ENCODE measurements around the gene UGT1A10. TPM values are rescaled to one million over a fixed set of nuclear protein-coding genes. Genes with fewer than 3 reads are reported as not detected.

The UGT1A10 gene
- total RNA-seq, result not detected

DNA sequence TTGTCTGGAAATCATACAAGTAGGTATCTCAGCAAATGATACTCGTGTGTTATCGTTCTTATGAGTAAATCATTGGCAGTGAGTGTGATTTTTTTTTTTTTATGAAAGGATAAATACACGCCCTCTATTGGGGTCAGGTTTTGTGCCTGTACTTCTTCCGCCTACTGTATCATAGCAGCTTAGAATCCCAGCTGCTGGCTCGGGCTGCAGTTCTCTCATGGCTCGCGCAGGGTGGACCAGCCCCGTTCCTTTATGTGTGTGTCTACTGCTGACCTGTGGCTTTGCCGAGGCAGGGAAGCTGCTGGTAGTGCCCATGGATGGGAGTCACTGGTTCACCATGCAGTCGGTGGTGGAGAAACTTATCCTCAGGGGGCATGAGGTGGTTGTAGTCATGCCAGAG lies at the start of gene UGT1A10:
Gene UGT1A10 (plus strand): TSS at position 143 of the 400 bp plus-strand sequence. CDS start 75 bp downstream, at position 218.

DNA sequence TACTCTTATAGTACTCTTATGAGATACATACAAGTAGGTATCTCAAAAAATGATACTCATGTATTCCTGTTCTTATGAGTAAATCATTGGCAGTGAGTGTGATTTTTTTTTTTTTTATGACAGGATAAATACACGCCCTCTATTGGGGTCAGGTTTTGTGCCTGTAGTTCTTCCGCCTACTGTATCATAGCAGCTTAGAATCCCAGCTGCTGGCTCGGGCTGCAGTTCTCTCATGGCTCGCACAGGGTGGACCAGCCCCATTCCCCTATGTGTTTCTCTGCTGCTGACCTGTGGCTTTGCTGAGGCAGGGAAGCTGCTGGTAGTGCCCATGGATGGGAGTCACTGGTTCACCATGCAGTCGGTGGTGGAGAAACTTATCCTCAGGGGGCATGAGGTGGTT lies 18.8 kb upstream of the UGT1A10 start, which contains the start of gene UGT1A8:
Gene UGT1A8 (plus strand): TSS at position 158 of the 400 bp plus-strand sequence. CDS start 75 bp downstream, at position 233.

DNA sequence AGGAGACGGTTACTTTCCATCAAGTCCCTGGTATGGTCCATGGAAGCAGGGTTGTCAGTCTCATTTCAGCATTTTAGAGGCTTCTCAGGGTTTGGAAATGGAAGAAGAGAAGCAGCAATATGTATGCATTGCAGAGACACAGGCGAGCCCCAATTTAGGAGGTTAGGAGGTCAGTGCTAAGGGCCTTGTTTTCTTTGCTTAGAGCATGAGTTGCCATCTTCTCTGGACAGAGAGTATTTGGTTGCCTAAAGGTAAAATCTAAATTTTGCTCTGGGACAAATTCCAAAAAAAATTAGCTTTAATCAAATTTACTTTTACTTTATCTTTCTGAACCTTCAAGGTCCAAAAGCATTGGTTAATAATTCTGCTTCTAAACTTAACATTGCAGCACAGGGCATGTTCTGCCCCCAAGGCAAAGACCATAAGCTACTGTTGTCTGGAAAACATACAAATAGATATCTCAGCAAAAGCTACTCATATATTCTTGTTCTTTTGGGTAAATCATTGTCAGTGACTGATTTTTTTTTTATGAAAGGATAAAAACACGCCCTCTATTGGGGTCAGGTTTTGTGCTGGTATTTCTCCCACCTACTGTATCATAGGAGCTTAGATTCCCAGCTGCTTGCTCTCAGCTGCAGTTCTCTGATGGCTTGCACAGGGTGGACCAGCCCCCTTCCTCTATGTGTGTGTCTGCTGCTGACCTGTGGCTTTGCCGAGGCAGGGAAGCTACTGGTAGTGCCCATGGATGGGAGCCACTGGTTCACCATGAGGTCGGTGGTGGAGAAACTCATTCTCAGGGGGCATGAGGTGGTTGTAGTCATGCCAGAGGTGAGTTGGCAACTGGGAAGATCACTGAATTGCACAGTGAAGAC lies 35.3 kb downstream of the UGT1A10 start, which contains the start of gene UGT1A9:
Gene UGT1A9 (plus strand): TSS at position 609 of the 872 bp plus-strand sequence. CDS start 37 bp downstream, at position 646.

DNA sequence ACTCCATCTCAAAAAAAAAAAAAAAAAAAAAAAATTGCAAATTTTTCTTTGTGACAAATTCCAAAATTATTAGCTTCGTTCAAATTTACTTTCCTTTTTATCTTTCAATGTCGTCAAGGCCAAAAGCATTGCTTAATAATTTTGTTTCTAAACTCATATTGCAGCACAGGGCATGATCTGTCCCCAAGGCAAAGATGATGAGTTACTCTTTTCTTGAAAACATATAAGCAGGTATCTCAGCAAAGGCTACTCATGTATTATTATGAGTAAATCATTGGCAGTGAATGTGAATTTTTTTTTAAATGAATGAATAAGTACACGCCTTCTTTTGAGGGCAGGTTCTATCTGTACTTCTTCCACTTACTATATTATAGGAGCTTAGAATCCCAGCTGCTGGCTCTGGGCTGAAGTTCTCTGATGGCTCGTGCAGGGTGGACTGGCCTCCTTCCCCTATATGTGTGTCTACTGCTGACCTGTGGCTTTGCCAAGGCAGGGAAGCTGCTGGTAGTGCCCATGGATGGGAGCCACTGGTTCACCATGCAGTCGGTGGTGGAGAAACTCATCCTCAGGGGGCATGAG lies 45.4 kb downstream of the UGT1A10 start, which contains the start of gene UGT1A7:
Gene UGT1A7 (plus strand): TSS at position 381 of the 579 bp plus-strand sequence. CDS start 37 bp downstream, at position 418.

DNA sequence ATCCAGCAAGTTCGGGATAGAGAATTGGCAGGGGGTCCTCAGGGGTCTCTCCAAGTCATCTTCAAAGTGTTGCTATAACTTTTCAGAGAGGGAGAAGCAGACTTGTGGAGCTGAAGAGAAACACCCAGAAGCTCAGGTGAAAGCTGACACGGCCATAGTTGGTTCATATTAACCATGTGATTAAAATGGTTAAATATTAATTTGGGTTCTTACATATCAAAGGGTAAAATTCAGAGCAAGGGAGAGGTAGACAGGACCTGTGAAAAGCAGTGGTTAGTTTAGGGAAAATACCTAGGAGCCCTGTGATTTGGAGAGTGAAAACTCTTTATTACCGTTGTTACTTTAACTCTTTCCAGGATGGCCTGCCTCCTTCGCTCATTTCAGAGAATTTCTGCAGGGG lies 56.4 kb downstream of the UGT1A10 start, which contains the start of gene UGT1A6:
Gene UGT1A6 (plus strand): TSS at position 243 of the 400 bp plus-strand sequence. CDS start 115 bp downstream, at position 358.

DNA sequence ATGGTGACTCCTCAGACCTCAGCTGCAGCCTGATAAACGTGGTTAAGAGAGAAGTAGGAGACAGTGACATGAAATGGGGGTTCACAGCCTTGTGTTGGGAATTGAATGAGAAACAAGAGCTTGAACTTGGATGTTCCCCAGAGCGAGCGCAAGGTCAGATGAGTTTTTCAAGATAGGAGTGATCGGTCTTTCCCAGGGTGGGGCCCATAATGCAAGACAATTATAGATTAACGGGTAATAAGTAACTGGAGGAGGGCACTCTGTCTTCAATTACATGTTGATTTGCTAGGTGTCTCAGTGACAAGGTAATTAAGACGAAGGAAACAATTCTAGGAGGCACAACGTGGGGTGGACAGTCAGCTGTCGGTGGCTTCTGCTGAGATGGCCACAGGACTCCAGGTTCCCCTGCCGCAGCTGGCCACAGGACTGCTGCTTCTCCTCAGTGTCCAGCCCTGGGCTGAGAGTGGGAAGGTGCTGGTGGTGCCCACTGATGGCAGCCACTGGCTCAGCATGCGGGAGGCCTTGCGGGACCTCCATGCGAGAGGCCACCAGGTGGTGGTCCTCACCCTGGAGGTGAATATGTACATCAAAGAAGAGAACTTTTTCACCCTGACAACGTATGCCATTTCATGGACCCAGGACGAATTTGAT lies 76.5 kb downstream of the UGT1A10 start, which contains the start of gene UGT1A5:
Gene UGT1A5 (plus strand): TSS at position 297 of the 651 bp plus-strand sequence. CDS start 85 bp downstream, at position 382.

DNA sequence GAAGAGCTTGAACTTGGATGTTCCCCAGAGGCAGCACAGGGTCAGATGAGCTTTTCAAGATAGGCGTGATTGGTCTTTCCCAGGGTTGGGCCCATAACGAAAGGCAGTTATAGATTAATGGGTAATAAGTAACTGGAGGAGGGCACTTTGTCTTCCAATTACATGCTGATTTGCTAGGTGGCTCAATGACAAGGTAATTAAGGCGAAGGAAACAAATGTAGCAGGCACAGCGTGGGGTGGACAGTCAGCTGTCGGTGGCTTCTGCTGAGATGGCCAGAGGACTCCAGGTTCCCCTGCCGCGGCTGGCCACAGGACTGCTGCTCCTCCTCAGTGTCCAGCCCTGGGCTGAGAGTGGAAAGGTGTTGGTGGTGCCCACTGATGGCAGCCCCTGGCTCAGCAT lies 82.3 kb downstream of the UGT1A10 start, which contains the start of gene UGT1A4:
Gene UGT1A4 (plus strand): TSS at position 185 of the 400 bp plus-strand sequence. CDS start 85 bp downstream, at position 270.

DNA sequence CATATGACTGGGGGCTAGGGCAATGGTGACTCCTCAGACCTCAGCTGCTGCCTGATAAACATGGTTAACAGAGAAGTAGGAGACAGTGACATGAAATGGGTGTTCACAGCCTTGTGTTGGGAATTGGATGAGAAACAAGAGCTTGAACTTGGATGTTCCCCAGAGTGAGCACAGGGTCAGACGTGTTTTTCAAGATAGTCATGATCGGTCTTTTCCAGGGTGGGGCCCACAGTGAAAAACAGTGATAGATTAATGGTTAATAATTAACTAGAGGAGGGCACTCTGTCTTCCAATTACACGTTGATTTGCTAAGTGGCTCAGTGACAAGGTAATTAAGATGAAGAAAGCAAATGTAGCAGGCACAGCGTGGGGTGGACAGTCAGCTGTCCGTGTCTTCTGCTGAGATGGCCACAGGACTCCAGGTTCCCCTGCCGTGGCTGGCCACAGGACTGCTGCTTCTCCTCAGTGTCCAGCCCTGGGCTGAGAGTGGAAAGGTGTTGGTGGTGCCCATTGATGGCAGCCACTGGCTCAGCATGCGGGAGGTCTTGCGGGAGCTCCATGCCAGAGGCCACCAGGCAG lies 92.6 kb downstream of the UGT1A10 start, which contains the start of gene UGT1A3:
Gene UGT1A3 (plus strand): TSS at position 320 of the 579 bp plus-strand sequence. CDS start 85 bp downstream, at position 405.

DNA sequence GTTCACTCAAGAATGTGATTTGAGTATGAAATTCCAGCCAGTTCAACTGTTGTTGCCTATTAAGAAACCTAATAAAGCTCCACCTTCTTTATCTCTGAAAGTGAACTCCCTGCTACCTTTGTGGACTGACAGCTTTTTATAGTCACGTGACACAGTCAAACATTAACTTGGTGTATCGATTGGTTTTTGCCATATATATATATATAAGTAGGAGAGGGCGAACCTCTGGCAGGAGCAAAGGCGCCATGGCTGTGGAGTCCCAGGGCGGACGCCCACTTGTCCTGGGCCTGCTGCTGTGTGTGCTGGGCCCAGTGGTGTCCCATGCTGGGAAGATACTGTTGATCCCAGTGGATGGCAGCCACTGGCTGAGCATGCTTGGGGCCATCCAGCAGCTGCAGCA lies 123.8 kb downstream of the UGT1A10 start, which contains the start of gene UGT1A1:
Gene UGT1A1 (plus strand): TSS at position 228 of the 400 bp plus-strand sequence. CDS start 18 bp downstream, at position 246.

DNA sequence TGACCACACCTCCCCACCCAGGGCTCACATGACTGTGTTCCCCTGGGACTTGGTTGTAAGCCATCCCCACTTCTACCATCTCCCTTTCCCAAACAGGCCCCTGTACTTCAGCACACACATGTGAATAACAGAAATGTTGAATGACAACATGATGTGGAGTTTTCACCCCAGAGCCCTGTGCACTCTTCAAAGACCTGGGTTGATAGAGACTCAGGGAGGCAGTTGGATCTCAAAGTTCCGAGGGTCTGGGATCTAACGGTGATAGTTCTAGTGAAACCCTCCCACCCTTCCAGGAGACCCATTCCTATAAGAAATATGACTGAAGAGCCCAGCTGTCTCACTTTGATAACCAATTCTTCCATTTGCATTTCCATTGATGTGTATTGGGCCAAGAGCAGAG lies 141.8 kb downstream of the UGT1A10 start, which contains the start of gene MROH2A:
Gene MROH2A (plus strand): TSS at position 301 of the 400 bp plus-strand sequence. CDS start 1,029 bp downstream, outside the sequence.

Other genes starting within 250 kb of the UGT1A10 start
- gene USP40, start 69.7 kb upstream of the UGT1A10 start, total RNA-seq, result 15.9 TPM
- gene UGT1A8, start 18.8 kb upstream of the UGT1A10 start, total RNA-seq, result not detected
- gene UGT1A9, start 35.5 kb downstream of the UGT1A10 start, total RNA-seq, result not detected
- gene UGT1A7, start 45.5 kb downstream of the UGT1A10 start, total RNA-seq, result not detected
- gene UGT1A6, start 56.4 kb downstream of the UGT1A10 start, total RNA-seq, result not detected
- gene UGT1A5, start 76.5 kb downstream of the UGT1A10 start, total RNA-seq, result not detected
- not detected for gene UGT1A4, start 82.3 kb downstream of the UGT1A10 start, total RNA-seq
- gene UGT1A3, start 92.6 kb downstream of the UGT1A10 start, total RNA-seq, result not detected
- gene UGT1A1, start 123.8 kb downstream of the UGT1A10 start, total RNA-seq, result not detected
- under 0.01 TPM for gene MROH2A, start 141.9 kb downstream of the UGT1A10 start, total RNA-seq
- gene HJURP, start 218.1 kb downstream of the UGT1A10 start, total RNA-seq, result 4.4 TPM

Measured in diencephalon (tissue), 1 donor.